Measurements from ENCODE around the gene VEPH1. TPM values are rescaled to one million over a fixed set of nuclear protein-coding genes. Genes with fewer than 3 reads are reported as not detected.
A peak's percentile ranks its signal among the peaks of the same experiment; 100 is the strongest.

VEPH1 gene
- total RNA-seq, 1 experiment from 2014 or later: 49.0 TPM

GRCh38 chr3:157261000-157261399 lies 242.2 kb downstream of the VEPH1 start:
- peak; percentile 62 for DNase-seq (ENCODE audit: low read depth)

- no peak for DNase-seq (ENCODE audit: low read depth)
Measured at GRCh38 chr3:157259825-157260224, 243.4 kb downstream of the VEPH1 start.

- DNase-seq (ENCODE audit: low read depth): no peak
Measured at GRCh38 chr3:157257101-157257500, 246.1 kb downstream of the VEPH1 start.

DNA sequence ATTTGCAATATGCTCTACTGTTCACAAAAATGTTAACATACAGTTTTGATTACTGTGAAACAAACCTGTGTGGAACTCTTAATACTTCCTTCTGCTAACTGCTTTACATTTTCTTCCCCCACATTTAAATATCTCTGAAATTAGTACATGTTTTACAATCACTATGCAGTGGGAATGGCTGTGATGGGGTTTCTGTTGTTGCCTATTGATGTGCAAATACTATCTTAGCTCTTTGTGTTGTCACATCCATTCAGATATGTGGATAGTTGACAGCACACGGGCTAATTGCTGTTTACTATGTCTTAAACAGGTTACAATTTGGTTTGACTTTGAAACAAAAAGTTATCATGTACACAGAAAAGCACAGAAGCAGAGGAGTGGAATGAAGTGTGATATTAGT lies 247.4 kb downstream of the VEPH1 start:
- no peak for DNase-seq (ENCODE audit: low read depth)

DNA sequence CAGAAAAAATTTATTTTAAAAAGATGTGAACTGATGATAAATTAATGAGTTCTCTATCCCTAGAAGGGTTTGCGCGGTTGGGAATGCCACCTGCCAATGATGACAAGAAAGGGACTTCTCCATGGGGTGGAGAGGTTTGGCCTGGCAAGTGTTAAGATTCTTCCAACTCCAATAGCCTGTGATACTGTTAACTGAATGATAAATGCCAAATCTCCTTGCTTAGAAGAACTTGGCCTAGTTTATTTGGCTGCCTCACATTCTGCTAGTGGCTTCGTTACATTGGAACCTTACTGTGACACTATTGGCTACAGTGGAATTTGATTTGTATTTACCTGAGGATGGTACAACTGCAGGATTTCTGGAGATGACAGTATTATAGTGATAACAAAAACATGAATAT lies 251.5 kb downstream of the VEPH1 start:
- DNase-seq (ENCODE audit: low read depth): no peak

DNA sequence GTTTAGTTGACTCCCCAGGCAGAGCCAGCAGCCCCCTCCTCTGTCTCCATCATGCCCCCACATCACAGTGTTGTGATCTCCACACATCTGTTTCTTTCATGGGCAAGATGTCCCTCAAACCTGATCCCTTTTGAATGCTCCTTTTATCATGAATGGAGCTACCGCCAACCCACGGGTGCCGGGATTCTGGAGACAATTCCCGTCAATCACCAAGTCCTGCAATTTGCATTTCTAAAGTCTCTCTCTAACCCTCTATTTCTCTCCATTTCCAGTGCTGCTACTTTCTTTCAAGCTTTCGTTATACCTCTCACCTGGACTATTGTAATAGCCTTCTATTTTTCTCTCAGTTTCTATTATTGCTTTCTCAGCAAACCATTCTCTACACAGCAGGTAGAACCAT lies 253.6 kb downstream of the VEPH1 start:
- no peak for DNase-seq (ENCODE audit: low read depth)

- DNase-seq (ENCODE audit: low read depth): peak; percentile 95
Measured at GRCh38 chr3:157248590-157249422, 254.4 kb downstream of the VEPH1 start.

DNA sequence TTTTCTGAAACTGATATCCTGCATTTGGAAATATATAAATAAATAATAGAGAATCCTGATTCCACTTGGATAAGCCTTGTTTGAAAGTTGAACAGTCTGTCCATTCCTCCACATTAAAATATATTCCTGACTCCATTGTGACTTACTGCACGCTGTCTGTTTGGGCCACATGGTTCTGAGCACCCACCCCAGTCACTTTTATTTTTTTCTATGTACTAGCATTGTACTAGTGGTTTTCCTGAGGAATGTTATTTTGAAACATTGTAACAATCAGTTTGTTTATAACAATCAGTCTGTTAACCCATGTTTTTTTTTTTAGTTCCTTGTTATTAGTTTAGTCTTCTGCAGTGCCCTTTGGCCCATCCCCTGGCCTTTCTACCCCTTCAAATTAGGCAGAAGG lies 255.8 kb downstream of the VEPH1 start:
- DNase-seq (ENCODE audit: low read depth): peak; percentile 32

DNA sequence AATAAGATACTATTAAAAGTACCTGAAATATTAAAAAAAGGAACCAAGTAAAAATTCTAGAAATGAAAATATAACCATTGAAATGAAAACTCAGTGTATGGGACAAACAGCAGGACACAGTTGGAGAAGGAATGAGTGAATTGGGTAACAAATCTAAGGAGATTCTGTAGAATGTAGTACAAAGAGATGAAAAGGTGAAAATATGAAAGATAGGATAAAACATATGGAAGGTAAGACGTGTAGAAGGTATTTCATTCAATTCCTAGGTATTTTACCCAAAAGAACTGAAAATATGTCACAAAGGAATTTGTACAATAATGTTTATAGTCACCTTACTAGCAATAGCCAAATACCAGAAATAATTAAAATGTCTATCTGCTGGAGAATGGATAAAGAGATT lies 260.4 kb downstream of the VEPH1 start:
- no peak for DNase-seq (ENCODE audit: low read depth)

DNA sequence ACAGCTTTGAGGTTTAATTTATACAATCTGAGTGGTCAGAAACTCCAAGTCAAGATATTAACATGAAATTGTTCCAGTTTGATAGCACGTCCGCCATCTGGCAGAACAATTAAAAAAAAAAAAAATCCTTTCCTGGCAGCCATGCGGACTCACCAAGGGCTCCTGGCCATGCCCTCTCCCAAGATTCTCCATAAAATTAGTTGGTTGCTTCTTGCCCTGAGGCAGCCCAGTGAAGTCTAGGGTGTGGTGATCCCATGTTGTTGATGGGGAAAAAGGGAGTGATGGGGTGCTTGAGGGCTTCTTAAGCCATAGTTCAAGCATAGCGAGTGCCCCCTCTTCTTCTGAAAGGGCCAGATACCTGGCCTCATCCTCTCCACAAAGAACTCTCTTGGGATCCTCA lies 261.6 kb downstream of the VEPH1 start:
- DNase-seq (ENCODE audit: low read depth): no peak

- DNase-seq (ENCODE audit: low read depth): no peak
Measured at GRCh38 chr3:157240408-157240807, 262.8 kb downstream of the VEPH1 start.

DNA sequence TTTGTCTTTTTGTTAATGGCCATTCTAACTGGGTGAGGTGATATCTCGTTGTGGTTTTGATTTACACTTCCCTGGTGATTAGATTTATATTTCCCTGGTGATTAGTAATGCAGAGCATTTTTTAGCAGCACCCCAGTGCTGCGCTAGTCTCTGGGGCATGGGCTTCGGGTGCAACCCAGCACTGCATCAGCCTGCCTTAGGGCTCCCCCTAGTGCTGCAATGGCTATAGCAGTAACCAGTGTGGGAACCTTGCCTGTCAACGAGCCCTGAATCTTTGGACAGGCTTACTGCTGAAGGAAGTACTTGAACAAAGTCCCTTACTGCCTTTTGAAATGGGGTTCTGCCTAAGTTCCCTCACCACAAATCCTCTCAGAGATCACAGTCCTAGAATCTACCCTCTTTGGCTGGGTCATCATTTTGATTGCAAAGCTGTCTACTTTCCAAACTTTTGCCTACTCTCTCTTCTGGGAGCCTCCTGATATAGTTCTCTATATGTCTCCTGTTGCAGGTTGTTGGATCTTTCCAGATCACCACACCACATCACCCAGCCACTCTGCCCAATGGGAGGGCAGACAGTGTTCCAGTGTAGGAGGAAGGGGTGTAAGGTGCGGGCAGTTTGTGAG lies 264.0 kb downstream of the VEPH1 start:
- peak; percentile 62 for DNase-seq (ENCODE audit: low read depth)

- no peak for DNase-seq (ENCODE audit: low read depth)
Measured at GRCh38 chr3:157238457-157238856, 264.8 kb downstream of the VEPH1 start.

- no peak for DNase-seq (ENCODE audit: low read depth)
Measured at GRCh38 chr3:157237886-157238285, 265.3 kb downstream of the VEPH1 start.

DNA sequence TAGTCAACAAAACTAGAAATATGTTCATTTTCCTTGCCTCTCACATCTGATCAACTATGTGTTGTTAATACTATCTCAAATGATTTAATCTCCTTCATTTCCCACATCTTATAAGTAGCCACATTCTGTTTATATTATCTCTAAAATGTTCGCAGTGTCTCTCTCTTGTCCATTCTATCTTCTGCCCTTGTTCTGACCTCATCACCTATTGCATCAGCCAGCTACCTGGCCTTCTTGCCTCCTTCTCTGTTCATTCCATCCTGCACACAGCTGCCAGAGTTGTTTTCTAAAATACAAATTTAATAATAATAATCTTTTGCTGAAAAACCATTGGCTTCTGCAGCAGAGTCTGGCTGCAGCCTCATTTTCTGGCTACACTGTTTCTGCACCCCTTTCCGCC lies 267.9 kb downstream of the VEPH1 start:
- DNase-seq (ENCODE audit: low read depth): no peak

DNA sequence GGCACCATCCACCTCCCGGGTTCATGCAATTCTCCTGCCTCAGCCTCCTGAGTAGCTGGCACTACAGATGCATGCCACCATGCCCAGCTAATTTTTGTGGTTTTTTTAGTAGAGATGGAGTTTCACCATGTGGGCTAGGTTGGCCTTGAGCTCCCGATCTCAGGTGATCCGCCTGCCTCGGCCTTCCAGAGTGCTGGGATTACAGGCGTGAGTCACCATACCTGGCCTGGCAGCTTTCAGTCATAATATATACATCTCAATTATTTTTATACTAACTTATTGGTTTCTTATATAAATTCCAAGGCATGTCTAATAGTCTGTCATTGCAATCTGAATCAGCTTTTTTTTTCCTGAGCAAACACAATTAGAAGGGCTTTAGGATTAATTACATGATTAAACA lies 269.3 kb downstream of the VEPH1 start:
- no peak for DNase-seq (ENCODE audit: low read depth)

- no peak for DNase-seq (ENCODE audit: low read depth)
Measured at GRCh38 chr3:157232141-157232540, 271.1 kb downstream of the VEPH1 start.

DNA sequence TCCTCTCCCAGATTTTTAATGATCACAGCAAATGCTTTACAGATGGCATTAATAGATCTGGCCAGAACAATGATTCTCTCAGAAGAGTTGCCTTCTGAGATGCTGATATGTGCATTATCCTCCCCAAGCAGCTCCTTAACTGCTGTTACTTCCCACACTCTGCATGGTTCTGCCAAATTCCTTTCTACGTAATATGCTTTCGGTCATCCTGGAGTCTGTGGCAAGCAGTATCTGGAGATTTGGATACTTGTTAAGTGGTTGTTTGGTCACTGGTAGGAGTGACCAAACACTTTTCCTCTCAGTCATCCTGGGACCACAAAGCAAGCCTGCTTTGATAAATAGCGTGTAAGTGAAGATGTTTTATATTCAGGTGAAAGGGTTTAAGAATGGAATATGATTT lies 272.1 kb downstream of the VEPH1 start:
- peak; percentile 35 for DNase-seq (ENCODE audit: low read depth)

DNA sequence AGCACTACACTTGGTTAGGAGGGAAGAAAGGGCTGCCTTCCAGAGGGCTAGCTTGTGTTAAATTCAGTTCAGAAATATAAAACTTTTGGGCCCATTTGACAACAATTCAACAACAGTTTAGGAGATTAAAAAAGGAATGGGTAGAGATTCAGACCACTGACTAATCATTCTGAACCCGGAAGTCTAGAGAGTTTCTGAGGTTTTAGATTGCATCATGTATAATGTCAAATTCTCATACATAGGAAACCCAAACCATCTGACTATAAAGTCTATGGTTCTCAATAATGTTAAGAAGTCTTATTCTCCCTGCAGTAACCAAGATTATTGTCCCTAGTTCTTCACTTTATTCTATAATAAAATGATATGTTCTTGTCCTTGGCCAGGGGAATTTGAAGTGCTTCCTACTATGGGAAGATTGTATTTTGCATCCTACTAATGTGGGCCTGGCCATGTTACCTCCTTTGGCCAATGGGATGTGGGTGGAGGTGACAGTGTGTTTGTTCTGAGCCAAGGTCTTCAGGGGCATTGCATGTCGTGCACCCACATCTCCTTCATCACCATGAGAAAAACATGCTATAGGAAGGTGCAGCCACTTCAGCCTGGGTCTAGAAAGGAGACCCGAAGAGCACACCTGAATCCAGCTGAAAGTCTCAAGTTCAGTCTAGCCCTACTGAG lies 276.9 kb downstream of the VEPH1 start:
- DNase-seq (ENCODE audit: low read depth): peak; percentile 50

- no peak for DNase-seq (ENCODE audit: low read depth)
Measured at GRCh38 chr3:157225001-157225400, 278.2 kb downstream of the VEPH1 start.

DNA sequence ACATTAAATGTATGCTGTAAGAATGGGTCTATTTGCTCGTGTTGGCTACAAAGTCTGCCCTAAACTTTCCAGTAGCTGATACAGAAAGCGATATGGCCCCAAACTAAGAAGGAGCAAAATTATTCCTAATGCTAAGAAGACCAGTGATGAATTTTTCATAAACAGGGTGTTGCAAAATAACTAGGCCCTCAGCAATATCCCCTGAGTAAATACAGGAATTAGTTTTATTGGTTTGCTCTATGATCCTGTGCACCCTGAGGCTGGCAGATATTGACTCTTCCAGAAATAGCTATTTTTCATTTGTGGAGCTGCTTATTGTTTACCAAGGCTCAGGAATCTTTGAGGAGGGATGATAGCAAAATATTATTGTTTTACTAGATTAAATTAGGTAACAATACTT lies 282.3 kb downstream of the VEPH1 start:
- DNase-seq (ENCODE audit: low read depth): no peak

- no peak for DNase-seq (ENCODE audit: low read depth)
Measured at GRCh38 chr3:157220211-157220610, 283.0 kb downstream of the VEPH1 start.

- DNase-seq (ENCODE audit: low read depth): no peak
Measured at GRCh38 chr3:157219215-157219614, 284.0 kb downstream of the VEPH1 start.
